ENCODE results near the gene GIMAP6.
"Not testable (repeated sequence)": the region's sequence is repeated elsewhere in the genome, so short reads cannot be mapped to it uniquely, and the experiment has no call there.

The GIMAP6 gene

DNA sequence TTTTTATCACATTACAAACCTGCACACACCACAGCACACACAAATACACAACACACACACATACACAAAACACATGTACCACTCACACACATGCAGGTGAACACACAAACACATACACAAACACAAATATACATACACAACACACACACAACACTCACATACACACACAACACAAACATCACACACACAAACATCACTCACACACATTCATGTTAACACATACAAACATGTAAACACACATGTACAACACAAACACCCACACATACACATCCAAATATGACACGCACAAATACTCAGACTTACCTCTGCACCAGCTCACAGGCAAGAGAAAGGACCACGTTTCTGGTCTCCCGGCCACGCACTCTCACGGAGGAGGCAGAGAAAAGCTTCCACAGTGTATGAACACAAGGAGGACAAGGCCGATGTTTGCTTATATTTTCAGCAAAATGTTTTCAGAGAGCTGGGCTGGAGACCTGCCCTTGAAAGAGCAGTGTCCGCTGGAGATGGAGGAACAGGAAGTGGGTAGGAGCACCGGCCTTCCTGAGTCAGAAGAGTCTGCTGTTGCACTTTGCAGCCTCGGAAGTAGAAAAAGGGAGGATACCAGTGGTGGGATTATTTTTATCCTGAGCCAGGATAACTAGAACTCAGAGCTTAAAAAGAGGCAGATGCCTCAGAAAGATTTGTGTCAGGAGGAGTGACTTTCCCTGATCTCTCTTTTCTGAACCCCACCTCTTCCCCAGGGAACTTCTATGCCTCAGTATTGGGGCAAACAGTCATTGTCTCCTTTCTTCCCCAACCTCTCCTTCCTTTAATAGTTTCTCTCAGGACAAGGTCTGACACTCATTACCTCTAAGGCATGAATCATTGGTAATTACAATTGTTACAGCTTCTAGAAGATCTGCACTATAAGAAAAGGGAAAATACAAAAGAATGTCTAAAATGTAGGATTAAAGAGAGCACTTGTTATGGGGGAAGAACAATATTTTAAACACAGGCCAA lies at the start of gene GIMAP6:
GIMAP6 (minus strand) TSS at position 520 of the 999 bp plus-strand sequence. CDS start 2,243 bp downstream, outside the sequence.
- Histone ChIP-seq H3K4me3 (ENCODE audit: low read depth in 1 of 2, low read length in 2 of 2) (peak within 1 kb of the TSS; percentile 74), H3K4me1 (ENCODE audit: control insufficient read depth in 1 of 2, insufficient read depth in 2 of 2, low read length in 2 of 2) (peaks cover 0 to 6% of the 10 kb centered on the region in 2 donors), H3K9me3 (ENCODE audit: control insufficient read depth in 1 of 2, low read length in 2 of 2) (no peaks in the 10 kb centered on the region), H3K27me3 (ENCODE audit: control insufficient read depth in 1 of 2, insufficient read depth in 2 of 2, low read length in 2 of 2) (no peaks in the 10 kb centered on the region), H3K27ac (ENCODE audit: low read depth, low read length) (peak within 1 kb of the TSS; percentile 60), H3K36me3 (ENCODE audit: control insufficient read depth in 1 of 2, insufficient read depth in 2 of 2, low read length in 2 of 2) (peaks cover 0 to 17% of the 10 kb centered on the region in 2 donors), H3K9ac (ENCODE audit: low read depth in 1 of 2, low read length in 2 of 2) (peak within 1 kb of the TSS; percentile 36 to 56)

DNA sequence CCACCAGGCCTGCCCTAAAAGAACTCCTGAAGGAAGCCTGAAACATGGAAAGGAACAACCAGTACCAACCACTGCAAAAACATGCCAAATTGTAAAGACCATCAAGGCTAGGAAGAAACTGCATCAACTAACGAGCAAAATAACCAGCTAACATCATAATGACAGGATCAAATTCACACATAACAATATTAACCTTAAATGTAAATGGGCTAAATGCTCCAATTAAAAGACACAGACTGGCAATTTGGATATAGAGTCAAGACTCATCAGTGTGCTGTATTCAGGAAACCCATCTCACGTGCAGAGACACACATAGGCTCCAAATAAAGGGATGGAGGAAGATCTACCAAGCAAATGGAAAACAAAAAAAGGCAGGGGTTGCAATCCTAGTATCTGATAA lies 48.2 kb upstream of the GIMAP6 start:
- H3K4me3 ChIP-seq (ENCODE audit: low read depth in 1 of 2, low read length in 2 of 2); H3K27me3 ChIP-seq (ENCODE audit: control insufficient read depth in 1 of 2, insufficient read depth in 2 of 2, low read length in 2 of 2); H3K9me3 ChIP-seq (ENCODE audit: control insufficient read depth in 1 of 2, low read length in 2 of 2); H3K27ac ChIP-seq (ENCODE audit: low read depth, low read length); H3K36me3 ChIP-seq (ENCODE audit: control insufficient read depth in 1 of 2, insufficient read depth in 2 of 2, low read length in 2 of 2); H3K4me1 ChIP-seq (ENCODE audit: control insufficient read depth in 1 of 2, insufficient read depth in 2 of 2, low read length in 2 of 2); H3K9ac ChIP-seq (ENCODE audit: low read depth in 1 of 2, low read length in 2 of 2): not testable (repeated sequence)

DNA sequence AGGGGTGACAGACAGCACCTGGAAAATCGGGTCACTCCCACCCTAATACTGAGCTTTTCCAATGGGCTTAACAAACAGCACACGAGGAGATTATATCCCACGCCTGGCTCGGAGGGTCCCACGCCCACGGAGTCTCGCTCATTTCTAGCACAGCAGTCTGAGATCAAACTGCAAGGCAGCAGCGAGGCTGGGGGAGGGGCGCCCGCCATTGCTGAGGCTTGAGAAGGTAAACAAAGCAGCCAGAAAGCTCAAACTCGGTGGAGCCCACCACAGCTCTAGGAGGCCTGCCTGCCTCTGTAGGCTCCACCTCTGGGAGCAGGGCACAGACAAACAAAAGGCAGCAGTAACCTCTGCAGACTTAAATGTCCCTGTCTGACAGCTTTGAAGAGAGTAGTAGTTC lies 46.4 kb upstream of the GIMAP6 start:
- not testable (repeated sequence) for H3K9me3 ChIP-seq (ENCODE audit: control insufficient read depth in 1 of 2, low read length in 2 of 2); H3K36me3 ChIP-seq (ENCODE audit: control insufficient read depth in 1 of 2, insufficient read depth in 2 of 2, low read length in 2 of 2); H3K9ac ChIP-seq (ENCODE audit: low read depth in 1 of 2, low read length in 2 of 2); H3K27me3 ChIP-seq (ENCODE audit: control insufficient read depth in 1 of 2, insufficient read depth in 2 of 2, low read length in 2 of 2); H3K27ac ChIP-seq (ENCODE audit: low read depth, low read length); H3K4me1 ChIP-seq (ENCODE audit: control insufficient read depth in 1 of 2, insufficient read depth in 2 of 2, low read length in 2 of 2); H3K4me3 ChIP-seq (ENCODE audit: low read depth in 1 of 2, low read length in 2 of 2)

- H3K4me3 ChIP-seq (ENCODE audit: low read depth in 1 of 2, low read length in 2 of 2); H3K36me3 ChIP-seq (ENCODE audit: control insufficient read depth in 1 of 2, insufficient read depth in 2 of 2, low read length in 2 of 2); H3K9ac ChIP-seq (ENCODE audit: low read depth in 1 of 2, low read length in 2 of 2); H3K27me3 ChIP-seq (ENCODE audit: control insufficient read depth in 1 of 2, insufficient read depth in 2 of 2, low read length in 2 of 2); H3K9me3 ChIP-seq (ENCODE audit: control insufficient read depth in 1 of 2, low read length in 2 of 2); H3K4me1 ChIP-seq (ENCODE audit: control insufficient read depth in 1 of 2, insufficient read depth in 2 of 2, low read length in 2 of 2); H3K27ac ChIP-seq (ENCODE audit: low read depth, low read length): not testable (repeated sequence)
Measured at GRCh38 chr7:150676854-150677253, 44.7 kb upstream of the GIMAP6 start.

- H3K9me3 ChIP-seq (ENCODE audit: control insufficient read depth in 1 of 2, low read length in 2 of 2); H3K27ac ChIP-seq (ENCODE audit: low read depth, low read length); H3K4me1 ChIP-seq (ENCODE audit: control insufficient read depth in 1 of 2, insufficient read depth in 2 of 2, low read length in 2 of 2); H3K27me3 ChIP-seq (ENCODE audit: control insufficient read depth in 1 of 2, insufficient read depth in 2 of 2, low read length in 2 of 2); H3K9ac ChIP-seq (ENCODE audit: low read depth in 1 of 2, low read length in 2 of 2); H3K36me3 ChIP-seq (ENCODE audit: control insufficient read depth in 1 of 2, insufficient read depth in 2 of 2, low read length in 2 of 2); H3K4me3 ChIP-seq (ENCODE audit: low read depth in 1 of 2, low read length in 2 of 2): not testable (repeated sequence)
Measured at GRCh38 chr7:150676276-150676675, 44.1 kb upstream of the GIMAP6 start.

DNA sequence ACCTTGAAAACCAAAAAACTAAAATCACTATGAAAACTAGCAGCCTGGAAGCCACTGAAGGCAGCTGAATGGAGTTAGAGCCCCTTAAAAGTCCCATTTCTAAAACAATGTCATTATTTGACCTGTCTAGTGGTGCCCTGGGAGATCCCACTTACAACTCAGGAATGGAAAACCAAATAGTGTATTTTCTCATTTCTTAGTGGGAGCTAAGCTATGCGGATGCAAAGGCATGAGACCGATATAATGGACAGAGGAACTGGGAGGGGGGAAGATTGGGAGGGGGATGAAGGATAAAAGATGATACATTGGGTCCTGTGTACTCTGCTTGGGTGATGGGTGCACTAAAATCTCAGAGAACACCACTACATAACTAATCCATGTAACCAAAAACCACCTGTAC lies 43.5 kb upstream of the GIMAP6 start:
- Histone ChIP-seq H3K4me1 (ENCODE audit: control insufficient read depth in 1 of 2, insufficient read depth in 2 of 2, low read length in 2 of 2) (no peaks in the 10 kb centered on the region), H3K9me3 (ENCODE audit: control insufficient read depth in 1 of 2, low read length in 2 of 2) (no peaks in the 10 kb centered on the region), H3K9ac (ENCODE audit: low read depth in 1 of 2, low read length in 2 of 2) (no peak overlapping the region), H3K27me3 (ENCODE audit: control insufficient read depth in 1 of 2, insufficient read depth in 2 of 2, low read length in 2 of 2) (no peaks in the 10 kb centered on the region), H3K36me3 (ENCODE audit: control insufficient read depth in 1 of 2, insufficient read depth in 2 of 2, low read length in 2 of 2) (no peaks in the 10 kb centered on the region), H3K4me3 (ENCODE audit: low read depth in 1 of 2, low read length in 2 of 2) (no peak overlapping the region), H3K27ac (ENCODE audit: low read depth, low read length) (no peak overlapping the region)

DNA sequence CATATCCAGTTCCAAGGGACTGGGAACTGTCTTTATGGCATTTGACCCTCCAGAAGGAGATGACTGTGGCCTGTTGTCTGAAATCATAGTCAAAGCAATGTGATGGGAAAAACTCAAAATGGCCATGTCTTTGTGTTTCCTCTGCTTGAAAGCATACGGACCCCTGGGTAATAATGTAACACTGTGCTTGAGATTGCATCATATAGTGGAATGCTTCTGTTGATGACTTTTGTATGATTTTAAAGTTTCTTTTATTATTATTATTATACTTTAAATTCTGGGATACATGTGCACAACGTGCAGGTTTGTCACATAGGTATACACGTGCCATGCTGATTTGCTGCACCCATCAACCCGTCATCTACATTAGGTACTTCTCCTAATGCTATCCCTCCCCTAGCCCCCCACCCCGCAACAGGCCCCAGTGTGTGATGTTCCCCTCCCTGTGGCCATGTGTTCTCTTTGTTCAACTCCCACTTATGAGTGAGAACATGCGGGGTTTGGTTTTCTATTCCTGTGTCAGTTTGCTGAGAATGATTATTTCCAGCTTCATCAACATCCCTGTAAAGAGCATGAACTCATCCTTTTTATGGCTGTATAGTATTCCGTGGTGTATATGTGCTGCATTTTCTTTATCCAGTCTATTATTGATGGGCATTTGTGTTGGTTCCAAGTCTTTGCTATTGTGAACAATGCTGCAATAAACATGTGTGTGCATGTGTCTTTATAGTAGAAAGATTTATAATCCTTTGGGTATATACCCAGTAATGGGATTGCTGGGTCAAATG lies 39.8 kb upstream of the GIMAP6 start:
- H3K36me3 ChIP-seq (ENCODE audit: control insufficient read depth in 1 of 2, insufficient read depth in 2 of 2, low read length in 2 of 2); H3K27me3 ChIP-seq (ENCODE audit: control insufficient read depth in 1 of 2, insufficient read depth in 2 of 2, low read length in 2 of 2); H3K9me3 ChIP-seq (ENCODE audit: control insufficient read depth in 1 of 2, low read length in 2 of 2); H3K4me3 ChIP-seq (ENCODE audit: low read depth in 1 of 2, low read length in 2 of 2); H3K27ac ChIP-seq (ENCODE audit: low read depth, low read length); H3K9ac ChIP-seq (ENCODE audit: low read depth in 1 of 2, low read length in 2 of 2); H3K4me1 ChIP-seq (ENCODE audit: control insufficient read depth in 1 of 2, insufficient read depth in 2 of 2, low read length in 2 of 2): not testable (repeated sequence)

DNA sequence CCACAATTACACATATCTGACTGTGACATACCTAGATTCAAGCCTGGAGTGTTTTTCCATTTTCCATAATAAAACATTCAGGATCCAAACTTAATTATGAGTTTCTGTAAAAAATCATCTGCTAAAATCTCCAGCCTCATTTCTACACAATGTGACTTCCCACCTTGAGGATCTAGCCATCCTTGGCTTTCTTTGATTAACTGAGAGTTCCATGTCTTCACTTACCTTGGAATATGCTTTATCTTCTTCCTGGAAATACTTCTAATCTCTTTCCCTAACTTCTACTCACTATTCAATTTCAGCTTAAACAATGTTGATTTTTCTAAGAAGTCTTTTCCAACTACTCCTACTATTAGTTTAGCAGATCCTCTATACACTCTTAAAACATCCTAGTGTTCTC lies 36.8 kb upstream of the GIMAP6 start:
- Histone ChIP-seq H3K9ac (ENCODE audit: low read depth in 1 of 2, low read length in 2 of 2) (no peak overlapping the region), H3K4me3 (ENCODE audit: low read depth in 1 of 2, low read length in 2 of 2) (no peak overlapping the region), H3K27ac (ENCODE audit: low read depth, low read length) (no peak overlapping the region), H3K9me3 (ENCODE audit: control insufficient read depth in 1 of 2, low read length in 2 of 2) (no peaks in the 10 kb centered on the region), H3K36me3 (ENCODE audit: control insufficient read depth in 1 of 2, insufficient read depth in 2 of 2, low read length in 2 of 2) (no peaks in the 10 kb centered on the region), H3K4me1 (ENCODE audit: control insufficient read depth in 1 of 2, insufficient read depth in 2 of 2, low read length in 2 of 2) (peaks cover 5 to 14% of the 10 kb centered on the region in 2 donors), H3K27me3 (ENCODE audit: control insufficient read depth in 1 of 2, insufficient read depth in 2 of 2, low read length in 2 of 2) (no peaks in the 10 kb centered on the region)

DNA sequence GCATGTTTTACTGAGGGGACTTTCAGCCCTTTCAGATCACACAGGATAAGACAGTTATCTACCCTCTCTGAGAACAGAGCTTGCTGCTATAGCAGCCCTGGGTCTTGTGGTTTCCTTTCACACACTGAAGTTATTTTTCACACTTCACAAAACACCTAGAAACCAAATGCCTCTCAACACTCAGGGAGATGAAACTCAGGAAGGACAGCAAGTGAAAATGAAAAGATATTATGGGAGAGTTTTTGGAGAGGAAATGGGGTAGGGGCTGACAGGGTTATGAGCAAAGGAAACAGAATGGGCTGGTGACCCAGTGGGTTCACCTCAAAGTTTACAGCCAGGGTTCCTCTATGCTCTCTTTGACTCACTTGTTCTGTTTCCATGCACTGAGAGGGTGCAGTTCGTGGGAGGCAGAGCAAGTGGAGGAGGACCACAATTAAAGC lies 36.3 kb upstream of the GIMAP6 start:
- H3K9ac ChIP-seq (ENCODE audit: low read depth in 1 of 2, low read length in 2 of 2), result no peak overlapping the region
- H3K4me3 ChIP-seq (ENCODE audit: low read depth in 1 of 2, low read length in 2 of 2), result no peak overlapping the region
- no peaks in the 10 kb centered on the region for H3K27me3 ChIP-seq (ENCODE audit: control insufficient read depth in 1 of 2, insufficient read depth in 2 of 2, low read length in 2 of 2)
- peaks cover 5 to 14% of the 10 kb centered on the region in 2 donors for H3K4me1 ChIP-seq (ENCODE audit: control insufficient read depth in 1 of 2, insufficient read depth in 2 of 2, low read length in 2 of 2)
- no peaks in the 10 kb centered on the region for H3K36me3 ChIP-seq (ENCODE audit: control insufficient read depth in 1 of 2, insufficient read depth in 2 of 2, low read length in 2 of 2)
- no peaks in the 10 kb centered on the region for H3K9me3 ChIP-seq (ENCODE audit: control insufficient read depth in 1 of 2, low read length in 2 of 2)
- H3K27ac ChIP-seq (ENCODE audit: low read depth, low read length), result no peak overlapping the region

DNA sequence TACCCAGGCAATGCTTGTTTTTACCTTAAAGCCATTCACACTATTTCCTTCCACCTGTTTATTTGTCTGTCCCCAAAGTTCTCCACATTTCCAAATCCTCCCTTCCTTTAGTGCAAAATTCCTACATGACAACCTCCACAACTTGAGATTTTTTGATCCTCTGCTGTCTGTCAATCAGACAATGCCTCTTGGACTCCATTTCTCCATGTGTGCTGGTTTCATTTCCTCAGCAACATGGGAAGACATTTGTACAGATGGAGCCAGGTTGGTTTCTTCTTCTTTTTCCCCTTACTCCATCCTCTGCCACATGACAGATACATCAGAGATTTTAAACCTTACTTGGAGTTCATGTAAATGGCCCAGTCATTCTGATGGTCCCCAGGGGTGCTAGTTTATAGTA lies 34.2 kb upstream of the GIMAP6 start:
- H3K4me1 ChIP-seq (ENCODE audit: control insufficient read depth in 1 of 2, insufficient read depth in 2 of 2, low read length in 2 of 2), result peaks cover 5 to 14% of the 10 kb centered on the region in 2 donors
- H3K9ac ChIP-seq (ENCODE audit: low read depth in 1 of 2, low read length in 2 of 2), result no peak overlapping the region
- no peak overlapping the region for H3K4me3 ChIP-seq (ENCODE audit: low read depth in 1 of 2, low read length in 2 of 2)
- H3K9me3 ChIP-seq (ENCODE audit: control insufficient read depth in 1 of 2, low read length in 2 of 2), result no peaks in the 10 kb centered on the region
- no peaks in the 10 kb centered on the region for H3K36me3 ChIP-seq (ENCODE audit: control insufficient read depth in 1 of 2, insufficient read depth in 2 of 2, low read length in 2 of 2)
- no peak overlapping the region for H3K27ac ChIP-seq (ENCODE audit: low read depth, low read length)
- H3K27me3 ChIP-seq (ENCODE audit: control insufficient read depth in 1 of 2, insufficient read depth in 2 of 2, low read length in 2 of 2), result no peaks in the 10 kb centered on the region
